ENCODE measurements around the gene DSPP.

GRCh38 chr4:87601361-87601760, 7.0 kb upstream of the DSPP start:
- TF ChIP-seq, protein P1, sequence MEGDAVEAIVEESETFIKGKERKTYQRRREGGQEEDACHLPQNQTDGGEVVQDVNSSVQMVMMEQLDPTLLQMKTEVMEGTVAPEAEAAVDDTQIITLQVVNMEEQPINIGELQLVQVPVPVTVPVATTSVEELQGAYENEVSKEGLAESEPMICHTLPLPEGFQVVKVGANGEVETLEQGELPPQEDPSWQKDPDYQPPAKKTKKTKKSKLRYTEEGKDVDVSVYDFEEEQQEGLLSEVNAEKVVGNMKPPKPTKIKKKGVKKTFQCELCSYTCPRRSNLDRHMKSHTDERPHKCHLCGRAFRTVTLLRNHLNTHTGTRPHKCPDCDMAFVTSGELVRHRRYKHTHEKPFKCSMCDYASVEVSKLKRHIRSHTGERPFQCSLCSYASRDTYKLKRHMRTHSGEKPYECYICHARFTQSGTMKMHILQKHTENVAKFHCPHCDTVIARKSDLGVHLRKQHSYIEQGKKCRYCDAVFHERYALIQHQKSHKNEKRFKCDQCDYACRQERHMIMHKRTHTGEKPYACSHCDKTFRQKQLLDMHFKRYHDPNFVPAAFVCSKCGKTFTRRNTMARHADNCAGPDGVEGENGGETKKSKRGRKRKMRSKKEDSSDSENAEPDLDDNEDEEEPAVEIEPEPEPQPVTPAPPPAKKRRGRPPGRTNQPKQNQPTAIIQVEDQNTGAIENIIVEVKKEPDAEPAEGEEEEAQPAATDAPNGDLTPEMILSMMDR (IDR thresholded peaks at IDR 0.05) = no peak
- no peak for TF ChIP-seq POLR2A (IDR thresholded peaks at IDR 0.05)

All from right lobe of liver (tissue), 4 donors.